ENCODE results near the gene STK38.
"Not testable (repeated sequence)": the region's sequence is repeated elsewhere in the genome, so short reads cannot be mapped to it uniquely, and the experiment has no call there.

STK38 gene

DNA sequence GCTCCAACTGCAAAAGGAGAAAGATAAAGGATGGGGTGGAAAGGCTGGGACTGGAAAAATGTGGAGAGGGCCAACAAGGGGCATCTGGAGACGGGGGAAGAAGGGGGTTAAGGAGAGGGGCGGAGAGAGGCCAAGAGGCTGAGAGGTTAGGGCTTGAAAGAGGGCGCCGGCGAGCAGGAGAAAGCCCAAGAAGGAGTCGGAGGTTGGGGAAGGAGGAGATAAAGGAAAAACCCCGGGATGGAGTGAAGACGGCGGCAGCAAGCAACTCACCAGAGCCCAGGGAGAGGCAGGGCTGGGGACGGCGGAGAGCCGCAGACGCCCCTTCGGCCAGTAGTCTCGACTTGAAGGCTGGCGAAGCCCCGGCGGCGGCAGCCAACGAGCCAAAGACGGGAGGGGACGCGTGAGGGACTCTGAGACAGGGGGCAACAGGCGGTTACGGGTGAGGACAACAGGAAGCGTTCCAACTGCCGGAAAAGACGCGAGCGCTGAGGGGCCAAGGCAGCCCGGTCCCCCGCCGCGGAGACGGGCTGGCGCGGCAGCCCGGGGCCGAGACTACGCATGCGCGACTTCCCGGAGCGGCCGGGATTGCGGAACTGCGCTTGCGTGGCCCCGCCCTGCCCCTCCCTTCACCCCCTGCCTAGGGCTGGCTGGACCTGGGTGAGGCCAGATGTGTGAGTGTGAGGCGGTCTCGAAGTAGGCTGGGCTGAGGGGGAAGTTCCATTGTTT lies at the start of gene STK38:
Gene STK38 (minus strand): TSS at position 560 of the 726 bp plus-strand sequence. CDS start 7,277 bp downstream, outside the sequence.
- Histone ChIP-seq H3K9ac (ENCODE audit: low read length in 5 of 5) (peak within 1 kb of the TSS; percentile 30 to 100 (median 99)), H3K9me3 (ENCODE audit: control insufficient read depth in 5 of 5, low read length in 5 of 5) (no peaks in the 10 kb centered on the region), H3K4me1 (ENCODE audit: control insufficient read depth in 5 of 5, insufficient read depth in 5 of 5, low read length in 5 of 5) (peaks cover 0 to 38% (median 35%) of the 10 kb centered on the region in 5 donors), H3K4me3 (ENCODE audit: low read depth in 1 of 5, low read length in 5 of 5) (peak within 1 kb of the TSS; percentile 86 to 98 (median 96)), H3K36me3 (ENCODE audit: control insufficient read depth in 5 of 5, insufficient read depth in 5 of 5, low read length in 5 of 5) (no peaks in the 10 kb centered on the region), H3K27ac (ENCODE audit: low read depth, low read length) (peak within 1 kb of the TSS; percentile 83), H3K27me3 (ENCODE audit: control insufficient read depth in 5 of 5, insufficient read depth in 4 of 5, low read length in 5 of 5) (no peaks in the 10 kb centered on the region)

DNA sequence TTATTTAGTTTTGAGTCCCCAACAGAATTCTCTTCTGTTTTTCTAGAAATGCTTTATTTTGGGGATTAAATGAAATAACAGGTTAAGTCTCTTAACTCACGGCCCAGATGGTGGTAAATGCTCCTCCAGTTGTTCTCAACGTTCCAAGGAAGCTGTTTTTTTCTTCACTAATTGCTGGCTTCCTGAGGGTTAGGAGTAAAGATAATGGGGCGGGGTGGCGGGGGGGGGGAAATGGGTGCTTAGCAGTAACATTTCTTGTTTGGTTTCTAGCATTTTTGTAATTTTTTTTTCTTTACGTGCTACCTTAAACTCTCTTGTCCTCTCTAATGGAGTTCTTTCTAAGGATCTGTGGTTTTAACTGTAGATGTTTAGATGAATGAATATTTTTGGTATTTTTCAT lies 49.1 kb upstream of the STK38 start:
- Histone ChIP-seq H3K9ac (ENCODE audit: low read length in 5 of 5) (peak overlapping the region; percentile 66 to 100 (median 87)), H3K9me3 (ENCODE audit: control insufficient read depth in 5 of 5, low read length in 5 of 5) (no peaks in the 10 kb centered on the region), H3K4me1 (ENCODE audit: control insufficient read depth in 5 of 5, insufficient read depth in 5 of 5, low read length in 5 of 5) (peaks cover 9 to 62% (median 55%) of the 10 kb centered on the region in 5 donors), H3K27me3 (ENCODE audit: control insufficient read depth in 5 of 5, insufficient read depth in 4 of 5, low read length in 5 of 5) (no peaks in the 10 kb centered on the region), H3K27ac (ENCODE audit: low read depth, low read length) (peak overlapping the region; percentile 96), H3K36me3 (ENCODE audit: control insufficient read depth in 5 of 5, insufficient read depth in 5 of 5, low read length in 5 of 5) (peaks cover 24 to 48% (median 42%) of the 10 kb centered on the region in 5 donors), H3K4me3 (ENCODE audit: low read depth in 1 of 5, low read length in 5 of 5) (peak overlapping the region; percentile 86 to 99 (median 97))

DNA sequence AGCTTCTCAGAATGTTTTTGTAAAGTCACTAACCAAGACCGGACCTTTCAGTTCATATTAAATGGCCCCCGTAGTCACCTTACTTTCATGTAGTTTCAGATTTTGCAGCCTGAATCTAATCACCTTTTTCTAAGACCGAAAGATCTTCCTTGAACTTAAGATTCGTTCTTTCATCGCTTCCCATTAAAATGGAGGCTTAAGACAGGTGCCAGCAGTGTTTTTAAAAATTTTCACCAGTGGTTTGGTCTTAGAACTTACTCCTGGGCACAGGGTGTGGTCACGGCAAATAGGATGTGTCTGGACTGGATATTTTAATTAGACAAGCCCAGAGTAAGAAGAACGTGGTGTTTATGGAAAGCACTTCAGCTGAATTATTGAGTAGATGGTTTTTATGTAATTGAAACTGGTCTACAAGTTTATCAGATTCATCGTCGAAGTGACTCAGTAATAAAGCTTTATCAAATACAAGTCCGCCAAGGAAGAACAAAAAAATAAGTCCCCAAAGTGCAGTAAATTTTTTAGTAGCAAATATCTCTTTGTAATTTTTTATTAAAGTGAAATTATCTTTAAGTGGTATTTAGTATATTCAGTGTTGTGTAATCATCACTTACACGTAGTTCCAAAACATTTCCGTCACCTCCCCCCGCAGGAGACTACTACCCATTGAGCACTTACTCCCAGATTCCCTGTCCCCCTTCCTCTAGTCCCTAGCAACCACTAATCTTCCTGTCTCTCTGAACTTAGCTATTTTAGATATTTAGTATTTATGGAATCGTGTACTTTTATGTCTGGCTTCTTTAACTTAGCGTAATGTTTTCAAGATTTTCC lies 47.8 kb upstream of the STK38 start:
- H3K9me3 ChIP-seq (ENCODE audit: control insufficient read depth in 5 of 5, low read length in 5 of 5) = no peaks in the 10 kb centered on the region
- H3K27ac ChIP-seq (ENCODE audit: low read depth, low read length) = peak overlapping the region; percentile 96
- H3K4me1 ChIP-seq (ENCODE audit: control insufficient read depth in 5 of 5, insufficient read depth in 5 of 5, low read length in 5 of 5) = peaks cover 9 to 48% (median 42%) of the 10 kb centered on the region in 5 donors
- H3K27me3 ChIP-seq (ENCODE audit: control insufficient read depth in 5 of 5, insufficient read depth in 4 of 5, low read length in 5 of 5) = no peaks in the 10 kb centered on the region
- H3K9ac ChIP-seq (ENCODE audit: low read length in 5 of 5) = peak overlapping the region; percentile 86 to 100 (median 93)
- peak overlapping the region; percentile 86 to 99 (median 97) for H3K4me3 ChIP-seq (ENCODE audit: low read depth in 1 of 5, low read length in 5 of 5)
- peaks cover 15 to 35% (median 30%) of the 10 kb centered on the region in 5 donors for H3K36me3 ChIP-seq (ENCODE audit: control insufficient read depth in 5 of 5, insufficient read depth in 5 of 5, low read length in 5 of 5)

DNA sequence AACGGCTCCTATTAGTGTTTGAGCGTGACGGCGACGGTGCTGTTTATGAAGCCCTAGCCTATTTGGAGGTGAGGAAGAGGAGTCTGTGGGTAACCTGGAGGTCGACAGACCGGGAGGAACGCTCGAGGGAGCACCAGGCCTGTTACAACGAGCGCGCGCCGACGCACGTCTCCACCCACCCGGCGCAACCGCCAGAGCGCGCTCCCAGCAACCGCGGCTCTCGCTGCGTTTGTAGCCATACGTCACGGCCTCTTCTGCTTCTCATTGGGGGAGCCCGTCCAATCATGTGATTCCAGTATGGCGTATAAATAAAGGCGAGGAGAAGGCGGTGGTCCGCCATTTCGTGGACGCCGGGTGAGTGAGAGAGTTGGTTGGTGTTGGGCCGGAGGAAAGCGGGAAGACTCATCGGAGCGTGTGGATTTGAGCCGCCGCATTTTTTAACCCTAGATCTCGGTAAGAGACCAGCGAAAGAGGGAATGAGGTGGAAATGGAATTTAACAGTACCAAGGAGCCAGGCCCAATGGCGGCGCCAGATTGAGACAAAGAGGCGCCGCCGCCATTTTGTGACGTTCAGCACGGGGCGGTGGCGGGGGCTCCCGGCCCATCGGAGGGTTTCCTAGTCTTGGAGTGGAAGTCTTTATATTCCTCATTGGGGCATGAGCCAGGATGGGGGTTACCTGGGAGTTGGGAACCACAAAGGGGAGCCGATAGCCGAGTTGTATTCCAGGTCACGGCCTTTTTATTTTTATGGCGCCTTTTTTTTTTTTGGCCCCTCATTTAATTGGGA lies 46.9 kb upstream of the STK38 start, which contains the start of gene SRSF3:
Gene SRSF3 (plus strand): TSS at position 334 of the 787 bp plus-strand sequence. CDS start 2,401 bp downstream, outside the sequence.
- H3K27me3 ChIP-seq (ENCODE audit: control insufficient read depth in 5 of 5, insufficient read depth in 4 of 5, low read length in 5 of 5) = no peaks in the 10 kb centered on the region
- peak within 1 kb of the TSS; percentile 96 for H3K27ac ChIP-seq (ENCODE audit: low read depth, low read length)
- no peaks in the 10 kb centered on the region for H3K9me3 ChIP-seq (ENCODE audit: control insufficient read depth in 5 of 5, low read length in 5 of 5)
- peaks cover 10 to 27% (median 22%) of the 10 kb centered on the region in 5 donors for H3K36me3 ChIP-seq (ENCODE audit: control insufficient read depth in 5 of 5, insufficient read depth in 5 of 5, low read length in 5 of 5)
- peaks cover 7 to 40% (median 34%) of the 10 kb centered on the region in 5 donors for H3K4me1 ChIP-seq (ENCODE audit: control insufficient read depth in 5 of 5, insufficient read depth in 5 of 5, low read length in 5 of 5)
- H3K9ac ChIP-seq (ENCODE audit: low read length in 5 of 5) = peak within 1 kb of the TSS; percentile 86 to 100 (median 93)
- peak within 1 kb of the TSS; percentile 86 to 99 (median 97) for H3K4me3 ChIP-seq (ENCODE audit: low read depth in 1 of 5, low read length in 5 of 5)

DNA sequence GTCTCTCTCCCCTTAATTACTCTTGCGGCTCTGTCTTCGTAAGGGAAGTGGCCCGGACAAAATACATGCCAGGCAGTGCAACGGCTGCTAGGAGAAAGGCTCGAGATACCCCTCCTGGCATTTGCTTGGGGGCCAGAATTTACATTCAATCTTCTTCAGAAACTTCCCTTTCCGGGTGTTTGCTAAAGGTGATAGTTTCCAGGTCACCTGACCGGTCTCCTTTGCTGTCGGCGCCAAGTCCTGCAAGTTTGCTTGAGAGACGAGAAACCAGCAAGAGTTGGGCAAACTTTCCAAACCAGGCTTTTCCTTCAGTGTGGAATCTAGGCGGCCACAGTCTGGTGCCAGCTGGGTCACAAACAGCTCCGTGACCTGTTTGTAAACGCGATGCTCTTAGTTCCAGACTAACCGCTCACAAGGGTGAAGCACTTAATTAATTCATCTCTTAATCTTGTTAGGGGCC lies 46.3 kb upstream of the STK38 start:
- peak overlapping the region; percentile 86 to 99 (median 90) for H3K4me3 ChIP-seq (ENCODE audit: low read depth in 1 of 5, low read length in 5 of 5)

DNA sequence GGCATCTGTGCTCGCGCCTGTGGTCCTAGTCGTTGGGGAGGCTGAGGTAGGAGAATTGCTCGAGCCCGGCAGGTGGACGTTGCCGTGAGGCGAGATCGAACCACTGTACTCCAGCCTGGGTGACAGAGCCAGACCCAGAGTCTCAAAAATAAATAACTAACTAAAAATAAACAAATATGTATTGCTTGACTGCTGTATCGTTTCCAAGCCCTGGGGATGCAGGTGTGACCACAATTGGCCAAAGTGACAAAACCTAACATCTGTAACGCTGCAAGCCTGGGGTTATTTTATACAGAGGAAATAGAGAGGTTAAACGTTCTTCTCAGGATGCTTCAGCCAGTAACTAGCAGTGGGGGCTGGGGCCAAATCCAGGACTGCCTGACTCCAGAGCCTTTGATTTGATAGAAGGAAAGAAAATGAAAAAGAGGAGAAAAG lies 45.0 kb upstream of the STK38 start:
- Histone ChIP-seq H3K4me3 (ENCODE audit: low read depth in 1 of 5, low read length in 5 of 5) (no peak overlapping the region), H3K9me3 (ENCODE audit: control insufficient read depth in 5 of 5, low read length in 5 of 5) (no peaks in the 10 kb centered on the region), H3K4me1 (ENCODE audit: control insufficient read depth in 5 of 5, insufficient read depth in 5 of 5, low read length in 5 of 5) (peaks cover 0 to 21% (median 15%) of the 10 kb centered on the region in 5 donors), H3K27me3 (ENCODE audit: control insufficient read depth in 5 of 5, insufficient read depth in 4 of 5, low read length in 5 of 5) (no peaks in the 10 kb centered on the region), H3K9ac (ENCODE audit: low read length in 5 of 5) (no peak overlapping the region), H3K36me3 (ENCODE audit: control insufficient read depth in 5 of 5, insufficient read depth in 5 of 5, low read length in 5 of 5) (peaks cover under 1 to 8% (median 5%) of the 10 kb centered on the region in 5 donors), H3K27ac (ENCODE audit: low read depth, low read length) (no peak overlapping the region)

More for the DNA sequence above, 46.3 kb upstream of the STK38 start:
- Histone ChIP-seq H3K4me1 (ENCODE audit: control insufficient read depth in 5 of 5, insufficient read depth in 5 of 5, low read length in 5 of 5) (peaks cover 1 to 34% (median 28%) of the 10 kb centered on the region in 5 donors), H3K27ac (ENCODE audit: low read depth, low read length) (peak overlapping the region; percentile 96), H3K9ac (ENCODE audit: low read length in 5 of 5) (peak overlapping the region; percentile 29 to 93 (median 73)), H3K9me3 (ENCODE audit: control insufficient read depth in 5 of 5, low read length in 5 of 5) (no peaks in the 10 kb centered on the region), H3K36me3 (ENCODE audit: control insufficient read depth in 5 of 5, insufficient read depth in 5 of 5, low read length in 5 of 5) (peaks cover 7 to 21% (median 15%) of the 10 kb centered on the region in 5 donors), H3K27me3 (ENCODE audit: control insufficient read depth in 5 of 5, insufficient read depth in 4 of 5, low read length in 5 of 5) (no peaks in the 10 kb centered on the region)

DNA sequence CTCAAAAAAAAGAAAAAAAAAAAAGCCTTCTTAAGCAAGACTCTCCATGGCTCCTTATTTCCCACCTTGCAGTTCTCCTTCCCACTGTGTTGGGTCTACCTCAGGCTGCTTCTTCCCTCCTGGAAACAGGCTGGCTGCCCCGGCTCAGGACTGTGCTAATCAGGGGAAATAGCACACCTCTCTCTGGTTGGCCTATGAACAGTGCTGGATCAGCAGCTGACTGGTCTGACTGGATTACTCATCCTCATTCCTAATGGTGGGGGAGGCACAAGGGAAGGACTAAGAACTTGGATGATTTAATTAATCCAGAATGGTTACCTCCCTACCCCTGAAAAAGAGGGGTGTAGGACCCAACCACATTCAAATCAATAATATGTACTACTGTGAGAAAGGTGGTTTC lies 43.0 kb upstream of the STK38 start:
- Histone ChIP-seq H3K9ac (ENCODE audit: low read length in 5 of 5) (no peak overlapping the region), H3K27me3 (ENCODE audit: control insufficient read depth in 5 of 5, insufficient read depth in 4 of 5, low read length in 5 of 5) (no peaks in the 10 kb centered on the region), H3K36me3 (ENCODE audit: control insufficient read depth in 5 of 5, insufficient read depth in 5 of 5, low read length in 5 of 5) (no peaks in the 10 kb centered on the region), H3K9me3 (ENCODE audit: control insufficient read depth in 5 of 5, low read length in 5 of 5) (no peaks in the 10 kb centered on the region), H3K4me3 (ENCODE audit: low read depth in 1 of 5, low read length in 5 of 5) (no peak overlapping the region), H3K27ac (ENCODE audit: low read depth, low read length) (no peak overlapping the region), H3K4me1 (ENCODE audit: control insufficient read depth in 5 of 5, insufficient read depth in 5 of 5, low read length in 5 of 5) (peaks cover 0 to 9% (median 8%) of the 10 kb centered on the region in 5 donors)

DNA sequence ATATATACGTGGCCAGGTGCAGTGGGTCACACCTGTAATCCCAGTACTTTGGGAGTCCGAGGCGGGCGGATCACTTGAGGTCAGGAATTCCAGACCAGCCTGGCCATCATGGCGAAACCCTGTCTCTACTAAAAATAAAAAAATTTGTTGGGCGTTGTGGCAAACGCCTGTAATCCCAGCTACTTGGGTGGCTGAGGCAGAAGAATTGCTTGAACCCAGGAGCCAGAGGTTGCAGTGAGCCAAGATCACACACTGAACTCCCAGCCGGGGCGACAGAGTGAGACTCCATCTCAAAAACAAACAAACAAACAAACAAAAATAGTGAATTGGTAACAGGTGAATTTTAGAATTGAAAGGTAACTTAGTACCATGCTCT lies 41.7 kb upstream of the STK38 start:
- H3K36me3 ChIP-seq (ENCODE audit: control insufficient read depth in 5 of 5, insufficient read depth in 5 of 5, low read length in 5 of 5); H3K4me1 ChIP-seq (ENCODE audit: control insufficient read depth in 5 of 5, insufficient read depth in 5 of 5, low read length in 5 of 5); H3K27me3 ChIP-seq (ENCODE audit: control insufficient read depth in 5 of 5, insufficient read depth in 4 of 5, low read length in 5 of 5); H3K9ac ChIP-seq (ENCODE audit: low read length in 5 of 5); H3K4me3 ChIP-seq (ENCODE audit: low read depth in 1 of 5, low read length in 5 of 5); H3K27ac ChIP-seq (ENCODE audit: low read depth, low read length); H3K9me3 ChIP-seq (ENCODE audit: control insufficient read depth in 5 of 5, low read length in 5 of 5): not testable (repeated sequence)

DNA sequence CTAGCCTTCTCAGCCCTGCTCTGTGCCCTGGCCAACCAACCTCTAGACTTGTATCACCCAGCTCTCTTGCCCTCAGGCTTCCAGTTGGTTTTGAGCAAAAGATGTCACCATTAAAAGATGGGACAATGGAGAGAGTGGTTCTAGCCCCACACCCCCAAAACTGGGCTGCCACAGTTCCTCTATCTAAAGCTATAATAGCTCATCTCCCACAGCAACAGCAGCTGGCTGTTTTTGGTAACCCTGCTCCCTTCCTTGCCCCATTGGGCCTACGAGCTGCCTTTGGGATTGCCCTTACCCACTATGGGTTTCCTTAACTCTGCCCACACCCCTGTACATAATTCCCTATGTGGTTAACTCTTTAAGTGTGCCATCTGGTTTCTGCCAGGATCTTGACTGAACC lies 39.3 kb upstream of the STK38 start:
- Histone ChIP-seq H3K27me3 (ENCODE audit: control insufficient read depth in 5 of 5, insufficient read depth in 4 of 5, low read length in 5 of 5) (no peaks in the 10 kb centered on the region), H3K9ac (ENCODE audit: low read length in 5 of 5) (no peak overlapping the region), H3K9me3 (ENCODE audit: control insufficient read depth in 5 of 5, low read length in 5 of 5) (no peaks in the 10 kb centered on the region), H3K4me3 (ENCODE audit: low read depth in 1 of 5, low read length in 5 of 5) (no peak overlapping the region), H3K4me1 (ENCODE audit: control insufficient read depth in 5 of 5, insufficient read depth in 5 of 5, low read length in 5 of 5) (peaks cover 0 to 4% (median 0%) of the 10 kb centered on the region in 5 donors), H3K27ac (ENCODE audit: low read depth, low read length) (no peak overlapping the region), H3K36me3 (ENCODE audit: control insufficient read depth in 5 of 5, insufficient read depth in 5 of 5, low read length in 5 of 5) (no peaks in the 10 kb centered on the region)
